ENCODE measurements around the gene HBZ.

GRCh38 chr16:193441-193840, 41.0 kb downstream of the HBZ start:
- TF ChIP-seq CTCF (IDR thresholded peaks at IDR 0.05) (no peak), TCF7L2 (IDR thresholded peaks at IDR 0.05; ENCODE audit: low read depth, low read length) (no peak), POLR2AphosphoS5 (IDR thresholded peaks at IDR 0.05; ENCODE audit: low read depth, low read length) (no peak), REST (IDR thresholded peaks at IDR 0.05; ENCODE audit: insufficient read depth in 1 of 2, low read depth in 2 of 2, low read length in 1 of 2) (no peak), SIN3A (IDR thresholded peaks at IDR 0.05; ENCODE audit: borderline replicate concordance, insufficient read depth, low read depth, low read length) (no peak)

Data from Panc1 (cell line).